Cardiac septum (tissue), 1 donor: ENCODE data around the gene RALGPS1. TPM values are rescaled to one million over a fixed set of nuclear protein-coding genes. Genes with fewer than 3 reads are reported as not detected.

Source experiments
- DNase-seq: peaks from one replicate; pipeline ENCODE4 v3.0.0-alpha.2; 2020; ENCODE audit warnings: low spot score
- intact Hi-C: fragments of 100-400 bp; cut with DNase I; formaldehyde crosslinking; loops from one replicate; pipeline ENCODE4 v1.14.0; 2022
- total RNA-seq: library from RNA; stranded (reverse); fragmentation: NEBNext Ultra II Directional; extraction: Animal tissue kit (Norgen Biotek cat#: 25700); gene quantifications from one replicate; pipeline ENCODE4 v1.2.1, GENCODE V29; 2021
- donor health status: DM: no; HTN: no; CAD: no.

Gene RALGPS1
- total RNA-seq, 1 donor from 2014 or later, result 21.8 TPM

- intact Hi-C loops, result loop anchor here (2.0 kb wide), 1 partner anchor 15 kb away; no protein-coding TSS in a partner anchor
- peak; percentile 22 for DNase-seq
Observed at GRCh38 chr9:127181595-127182190, 267.1 kb downstream of the RALGPS1 start.

- DNase-seq, result peak; percentile 65
- intact Hi-C loops, result loop anchor here (2.0 kb wide), 1 partner anchor 16 kb away; no protein-coding TSS in a partner anchor
Observed at GRCh38 chr9:127182901-127183746, 268.5 kb downstream of the RALGPS1 start.

- no peak for DNase-seq
- intact Hi-C loops, result loop anchor here (2.0 kb wide), 1 partner anchor 17 kb away; no protein-coding TSS in a partner anchor
Observed at GRCh38 chr9:127183814-127184582, 269.4 kb downstream of the RALGPS1 start.

- DNase-seq, result no peak
- intact Hi-C loops, result loop anchor here (5.0 kb wide), 2 partner anchors 147 to 162 kb away; no protein-coding TSS in a partner anchor
Observed at GRCh38 chr9:127184641-127185040, 270.1 kb downstream of the RALGPS1 start.

GRCh38 chr9:127185181-127185580 is 270.6 kb downstream of the RALGPS1 start:
- intact Hi-C loops, result loop anchor here (5.0 kb wide), 2 partner anchors 148 to 163 kb away; no protein-coding TSS in a partner anchor
- DNase-seq, result no peak

- DNase-seq, result peak; percentile 94
- intact Hi-C loops, result loop anchor here (2.0 to 5.0 kb wide), 3 partner anchors 63 to 164 kb away; partner anchors contain the start of gene ANGPTL2
Observed at GRCh38 chr9:127185931-127186781, 271.6 kb downstream of the RALGPS1 start.

GRCh38 chr9:127186806-127187205 is 272.2 kb downstream of the RALGPS1 start:
- intact Hi-C loops, result loop anchor here (2.0 to 5.0 kb wide), 3 partner anchors 64 to 165 kb away; partner anchors contain the start of gene ANGPTL2
- DNase-seq, result no peak

- intact Hi-C loops, result loop anchor here (2.0 to 5.0 kb wide), 3 partner anchors 65 to 165 kb away; partner anchors contain the start of gene ANGPTL2
- no peak for DNase-seq
Observed at GRCh38 chr9:127187231-127187956, 272.8 kb downstream of the RALGPS1 start.

GRCh38 chr9:127188396-127188795 is 273.8 kb downstream of the RALGPS1 start:
- no peak for DNase-seq
- intact Hi-C loops, result loop anchor here (5.0 kb wide), 2 partner anchors 151 to 166 kb away; no protein-coding TSS in a partner anchor

GRCh38 chr9:127189628-127190027 is 275.0 kb downstream of the RALGPS1 start:
- intact Hi-C loops, result loop anchor here (5.0 kb wide), 2 partner anchors 152 to 167 kb away; no protein-coding TSS in a partner anchor
- DNase-seq, result no peak

- DNase-seq, result no peak
- intact Hi-C loops, result no loop called here
Observed at GRCh38 chr9:127192744-127193143, 278.2 kb downstream of the RALGPS1 start.

- intact Hi-C loops, result no loop called here
- no peak for DNase-seq
Observed at GRCh38 chr9:127193483-127193882, 278.9 kb downstream of the RALGPS1 start.

- no peak for DNase-seq
Observed at GRCh38 chr9:127194881-127195713, 280.5 kb downstream of the RALGPS1 start.

GRCh38 chr9:127195976-127196825 is 281.6 kb downstream of the RALGPS1 start:
- DNase-seq, result no peak
- intact Hi-C loops, result no loop called here

More at GRCh38 chr9:127194881-127195713, 280.5 kb downstream of the RALGPS1 start:
- intact Hi-C loops, result no loop called here

- intact Hi-C loops, result no loop called here
- DNase-seq, result no peak
Observed at GRCh38 chr9:127196826-127197145, 282.2 kb downstream of the RALGPS1 start.

GRCh38 chr9:127197186-127197860 is 282.7 kb downstream of the RALGPS1 start:
- intact Hi-C loops, result no loop called here
- no peak for DNase-seq
